Activated CD4-positive, alpha-beta memory T cell treated with anti-CD3 and anti-CD28 coated beads, Interleukin-2, amount 10 ng/mL, durations not matched to agents 7 days and 5 days (primary cell): ENCODE data around the gene EPB41L1. TPM values are rescaled to one million over a fixed set of nuclear protein-coding genes. Genes with fewer than 3 reads are reported as not detected.

Experiments used
- CTCF ChIA-PET: fragments of 350-600 bp; sonication (Branson Sonifier 250); formaldehyde crosslinking; loops from one replicate; lab custom pipeline; 2021; ENCODE audit warnings: antibody characterized with exemption, inconsistent platforms; lab: Charles Lee
- POLR2A ChIA-PET: fragments of 350-600 bp; sonication (Branson Sonifier 250); formaldehyde crosslinking; loops from one replicate; lab custom pipeline; 2021; ENCODE audit warnings: antibody characterized with exemption; lab: Charles Lee
- DNase-seq: peaks from one replicate; pipeline ENCODE4 v3.0.0-alpha.2; 2020
- H3K27ac Mint-ChIP-seq: one replicate; pipeline ENCODE4 v1.8.0; 2021; ENCODE audit warnings: mild to moderate bottlenecking, mixed read lengths
- H3K27me3 Mint-ChIP-seq: one replicate; pipeline ENCODE4 v1.8.0; 2021; ENCODE audit warnings: mixed read lengths
- H3K36me3 Mint-ChIP-seq: one replicate; pipeline ENCODE4 v1.8.0; 2021; ENCODE audit warnings: low read depth, mixed read lengths
- H3K4me1 Mint-ChIP-seq: one replicate; pipeline ENCODE4 v1.8.0; 2021; ENCODE audit warnings: mixed read lengths
- H3K4me3 Mint-ChIP-seq: one replicate; pipeline ENCODE4 v1.8.0; 2021; ENCODE audit warnings: mild to moderate bottlenecking, mixed read lengths
- H3K9me3 Mint-ChIP-seq: one replicate; pipeline ENCODE4 v1.8.0; 2021; ENCODE audit warnings: mixed read lengths
- total RNA-seq, 2 experiments: library from RNA; stranded (reverse); gene quantifications; one replicate each; pipeline ENCODE4 v1.2.3, GENCODE V29; 2021

The EPB41L1 gene
- total RNA-seq, 2 experiments from 2014 or later, result 0.20 TPM; not detected in 1

DNA sequence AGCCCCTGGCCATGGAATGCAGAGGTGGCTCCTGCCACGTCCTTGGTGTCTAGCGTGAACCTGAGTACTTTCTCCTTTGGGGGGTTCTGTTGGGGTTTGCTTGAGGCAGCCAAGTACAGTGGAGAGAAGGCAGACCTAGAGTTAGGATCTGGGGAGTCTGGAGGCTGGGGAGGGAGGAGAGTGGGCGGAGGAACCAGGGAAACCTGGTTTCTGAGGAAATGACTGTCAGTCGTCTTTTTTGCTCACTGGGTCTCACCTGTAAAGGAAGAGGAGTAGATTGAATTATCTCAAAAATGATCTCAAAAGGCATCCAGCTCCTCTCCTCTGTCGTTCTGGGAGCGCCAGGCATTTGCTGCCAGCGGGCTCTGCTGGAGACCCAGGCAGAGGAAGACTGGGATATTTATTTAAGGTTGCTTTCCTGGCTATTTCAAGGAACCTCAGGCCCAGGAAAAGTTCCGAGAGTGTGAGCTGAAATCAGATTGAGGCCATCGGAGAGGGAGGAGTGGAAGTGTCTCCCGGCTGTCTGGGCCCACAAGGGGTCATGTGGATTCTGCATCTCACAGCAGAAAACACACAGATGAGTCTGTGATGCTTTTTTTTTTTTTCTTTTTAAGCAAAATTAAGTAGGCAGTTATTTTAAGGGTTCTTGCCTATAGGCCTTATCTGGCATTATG, 16.1 kb downstream of the EPB41L1 start:
- CTCF ChIA-PET, result no interaction called here

DNA sequence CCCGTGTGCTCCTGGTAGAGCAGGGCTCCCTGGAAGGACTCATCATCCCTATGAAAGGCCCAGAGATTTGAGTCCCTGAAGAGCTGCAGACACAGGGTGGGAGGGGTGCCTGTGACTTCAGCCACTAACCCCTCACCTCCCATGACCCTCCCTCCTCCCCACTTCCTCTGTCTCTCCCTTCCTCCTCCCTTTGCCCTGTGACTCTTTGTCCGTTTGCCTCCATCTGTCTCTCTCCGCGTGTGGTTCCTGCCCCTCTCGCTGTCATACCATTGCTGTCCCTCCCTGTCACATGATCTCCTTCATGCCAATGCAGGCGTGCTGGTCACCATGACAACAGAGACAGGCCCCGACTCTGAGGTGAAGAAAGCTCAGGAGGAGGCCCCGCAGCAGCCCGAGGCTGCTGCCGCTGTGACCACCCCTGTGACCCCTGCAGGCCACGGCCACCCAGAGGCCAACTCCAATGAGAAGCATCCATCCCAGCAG, 19.0 kb downstream of the EPB41L1 start:
- no peak overlapping the region for H3K4me3 Mint-ChIP-seq
- CTCF ChIA-PET, result interaction anchor here (1.7 kb wide), 1 partner anchor 266 kb away, joined by 4 read pairs; no protein-coding TSS in a partner anchor

More for the DNA sequence above, 16.1 kb downstream of the EPB41L1 start:
- POLR2A ChIA-PET, result no interaction called here
- H3K4me1 Mint-ChIP-seq, result peaks cover 3% of the 10 kb centered on the region
- no peak for DNase-seq
- no peak overlapping the region for H3K27ac Mint-ChIP-seq
- H3K27me3 Mint-ChIP-seq, result peaks cover 4% of the 10 kb centered on the region
- no peaks in the 10 kb centered on the region for H3K36me3 Mint-ChIP-seq
- no peak overlapping the region for H3K4me3 Mint-ChIP-seq
- H3K9me3 Mint-ChIP-seq, result no peaks in the 10 kb centered on the region

DNA sequence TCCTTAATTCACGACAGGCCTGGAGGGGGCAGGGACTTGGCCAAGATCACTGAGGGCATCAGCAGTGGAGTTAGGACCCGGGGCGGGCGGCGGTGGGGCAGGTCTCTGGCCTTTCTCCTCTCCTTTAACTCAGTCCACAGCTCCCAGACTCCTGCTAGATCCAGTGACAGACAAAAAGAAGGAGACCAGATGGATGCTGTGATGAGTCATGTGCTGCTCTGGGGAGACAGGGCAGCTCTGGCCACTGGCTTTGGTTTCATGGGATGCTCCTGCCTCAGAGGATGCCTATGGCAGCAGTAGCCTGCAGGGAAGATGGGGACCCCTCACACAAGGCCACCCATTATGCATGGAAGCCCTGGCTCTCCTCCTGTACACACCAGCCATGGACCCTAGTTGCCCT, 20.5 kb downstream of the EPB41L1 start:
- Mint-ChIP-seq H3K27ac (no peak overlapping the region), H3K4me1 (peaks cover 3% of the 10 kb centered on the region), H3K4me3 (no peak overlapping the region), H3K36me3 (no peaks in the 10 kb centered on the region), H3K27me3 (no peaks in the 10 kb centered on the region), H3K9me3 (no peaks in the 10 kb centered on the region)
- CTCF ChIA-PET, result interaction anchor here (1.3 to 1.7 kb wide), 2 partner anchors 182 to 264 kb away, joined by 4 read pairs; no protein-coding TSS in a partner anchor
- no peak for DNase-seq
- POLR2A ChIA-PET, result no interaction called here

More for the DNA sequence above, 19.0 kb downstream of the EPB41L1 start:
- H3K4me1 Mint-ChIP-seq, result peaks cover 3% of the 10 kb centered on the region
- no peaks in the 10 kb centered on the region for H3K9me3 Mint-ChIP-seq
- H3K27ac Mint-ChIP-seq, result no peak overlapping the region
- H3K27me3 Mint-ChIP-seq, result no peaks in the 10 kb centered on the region
- DNase-seq, result no peak
- POLR2A ChIA-PET, result no interaction called here
- H3K36me3 Mint-ChIP-seq, result no peaks in the 10 kb centered on the region

DNA sequence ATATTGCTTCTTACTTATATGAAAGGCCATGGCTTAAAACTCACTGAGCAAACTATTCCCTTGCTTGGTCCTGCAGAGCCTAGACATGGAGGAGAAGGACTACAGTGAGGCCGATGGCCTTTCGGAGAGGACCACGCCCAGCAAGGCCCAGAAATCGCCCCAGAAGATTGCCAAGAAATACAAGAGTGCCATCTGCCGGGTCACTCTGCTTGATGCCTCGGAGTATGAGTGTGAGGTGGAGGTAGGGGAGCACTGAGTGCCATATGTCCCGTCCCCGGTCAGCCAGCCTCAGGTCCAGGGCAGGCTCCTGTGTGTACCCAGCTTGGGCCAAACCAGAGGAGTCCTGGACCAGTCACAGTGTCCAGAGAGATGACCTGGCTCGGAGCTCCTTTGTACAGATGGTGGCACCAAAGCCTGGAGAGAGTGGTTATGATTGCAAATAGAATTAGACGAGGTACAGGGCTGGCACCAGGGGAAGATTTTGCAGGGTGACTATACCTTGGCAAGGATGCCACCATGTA, 21.0 kb downstream of the EPB41L1 start:
- POLR2A ChIA-PET, result no interaction called here
- Mint-ChIP-seq H3K27me3 (no peaks in the 10 kb centered on the region), H3K27ac (no peak overlapping the region), H3K36me3 (no peaks in the 10 kb centered on the region), H3K4me1 (peaks cover 3% of the 10 kb centered on the region), H3K9me3 (no peaks in the 10 kb centered on the region), H3K4me3 (no peak overlapping the region)
- CTCF ChIA-PET, result interaction anchor here (1.7 kb wide), 1 partner anchor 264 kb away, joined by 4 read pairs; no protein-coding TSS in a partner anchor
- DNase-seq, result no peak

DNA sequence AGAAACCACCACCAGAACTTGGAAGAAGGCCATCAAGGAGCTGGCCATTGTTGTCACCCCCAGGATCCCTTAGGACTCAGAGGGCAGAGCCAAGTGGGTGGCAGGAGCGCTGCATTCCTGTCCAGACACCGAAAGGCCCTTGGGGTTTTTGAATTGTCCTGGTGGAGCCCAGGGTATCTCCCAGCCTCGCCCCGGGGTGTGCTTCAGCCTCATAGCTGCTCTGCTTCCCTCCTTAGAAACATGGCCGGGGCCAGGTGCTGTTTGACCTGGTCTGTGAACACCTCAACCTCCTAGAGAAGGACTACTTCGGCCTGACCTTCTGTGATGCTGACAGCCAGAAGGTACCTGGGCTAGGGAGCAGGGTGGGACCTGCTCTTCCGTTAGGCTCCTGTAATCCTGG, 23.2 kb downstream of the EPB41L1 start:
- ChIA-PET CTCF (no interaction called here), POLR2A (no interaction called here)
- DNase-seq, result no peak
- Mint-ChIP-seq H3K4me3 (no peak overlapping the region), H3K4me1 (peaks cover 3% of the 10 kb centered on the region), H3K9me3 (no peaks in the 10 kb centered on the region), H3K27me3 (no peaks in the 10 kb centered on the region), H3K27ac (no peak overlapping the region), H3K36me3 (no peaks in the 10 kb centered on the region)

DNA sequence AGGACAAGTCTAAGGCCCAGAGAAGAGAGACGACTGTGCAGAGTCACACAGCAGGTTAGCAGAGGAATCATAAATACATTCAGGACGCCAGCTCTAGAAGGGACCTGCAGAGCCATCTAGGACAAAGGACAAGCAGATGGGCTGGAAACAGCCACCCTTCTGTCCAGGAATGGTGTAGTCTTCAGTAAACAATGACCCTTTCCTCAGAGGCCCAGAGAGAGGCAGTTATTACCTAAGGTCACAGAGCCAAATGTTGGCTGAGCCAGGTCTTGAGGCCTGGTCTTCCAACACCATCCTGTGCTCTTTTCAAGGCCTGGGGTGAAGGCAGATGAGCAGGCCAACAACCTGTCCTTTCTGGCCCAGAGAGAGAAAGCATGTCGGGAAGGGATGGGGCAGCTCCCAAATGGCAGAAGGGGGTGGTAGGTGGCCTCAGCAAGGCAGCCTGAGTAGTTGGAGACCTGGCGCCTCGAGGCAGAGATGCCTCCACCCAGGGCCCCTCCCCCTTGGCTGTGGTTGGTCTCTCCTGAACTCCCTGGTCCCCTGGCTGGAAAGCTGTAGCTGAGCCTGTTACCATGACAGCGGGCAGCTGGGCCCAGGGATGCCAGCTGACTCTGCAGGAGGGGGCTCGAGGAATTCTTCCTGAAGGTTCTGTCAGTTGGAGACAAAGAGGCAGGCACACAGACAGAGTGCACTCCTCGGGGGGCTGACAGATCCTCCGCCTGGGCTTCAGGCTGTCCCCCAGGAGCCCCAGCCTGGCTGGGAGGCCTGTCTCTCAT, 24.8 kb downstream of the EPB41L1 start:
- ChIA-PET CTCF (no interaction called here), POLR2A (no interaction called here)
- DNase-seq, result no peak
- H3K27me3 Mint-ChIP-seq, result no peaks in the 10 kb centered on the region
- H3K4me1 Mint-ChIP-seq, result no peaks in the 10 kb centered on the region
- no peak overlapping the region for H3K4me3 Mint-ChIP-seq
- H3K9me3 Mint-ChIP-seq, result no peaks in the 10 kb centered on the region
- no peak overlapping the region for H3K27ac Mint-ChIP-seq
- no peaks in the 10 kb centered on the region for H3K36me3 Mint-ChIP-seq

DNA sequence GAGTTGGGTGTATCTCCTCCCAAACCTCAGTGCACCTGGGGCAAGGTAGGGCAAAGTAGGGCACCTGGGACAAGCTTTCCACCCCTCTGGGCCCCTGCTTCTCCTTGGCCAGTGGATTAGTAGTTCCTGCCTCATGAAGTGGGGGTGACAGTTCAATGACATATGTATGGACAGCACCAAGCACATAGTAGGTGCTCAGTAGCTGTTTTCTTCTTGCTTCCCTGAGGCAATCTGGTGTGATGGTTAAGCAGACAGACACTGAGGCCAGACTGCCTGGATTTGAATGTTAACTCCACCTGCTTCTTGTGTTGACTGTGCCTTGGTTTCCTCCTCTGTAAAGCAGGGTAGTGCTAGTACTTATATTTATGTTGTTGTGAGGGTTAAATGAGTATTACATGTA, 25.8 kb downstream of the EPB41L1 start:
- ChIA-PET POLR2A (no interaction called here), CTCF (no interaction called here)
- Mint-ChIP-seq H3K4me3 (no peak overlapping the region), H3K27ac (no peak overlapping the region), H3K4me1 (no peaks in the 10 kb centered on the region), H3K9me3 (no peaks in the 10 kb centered on the region), H3K36me3 (no peaks in the 10 kb centered on the region), H3K27me3 (no peaks in the 10 kb centered on the region)
- DNase-seq, result no peak

DNA sequence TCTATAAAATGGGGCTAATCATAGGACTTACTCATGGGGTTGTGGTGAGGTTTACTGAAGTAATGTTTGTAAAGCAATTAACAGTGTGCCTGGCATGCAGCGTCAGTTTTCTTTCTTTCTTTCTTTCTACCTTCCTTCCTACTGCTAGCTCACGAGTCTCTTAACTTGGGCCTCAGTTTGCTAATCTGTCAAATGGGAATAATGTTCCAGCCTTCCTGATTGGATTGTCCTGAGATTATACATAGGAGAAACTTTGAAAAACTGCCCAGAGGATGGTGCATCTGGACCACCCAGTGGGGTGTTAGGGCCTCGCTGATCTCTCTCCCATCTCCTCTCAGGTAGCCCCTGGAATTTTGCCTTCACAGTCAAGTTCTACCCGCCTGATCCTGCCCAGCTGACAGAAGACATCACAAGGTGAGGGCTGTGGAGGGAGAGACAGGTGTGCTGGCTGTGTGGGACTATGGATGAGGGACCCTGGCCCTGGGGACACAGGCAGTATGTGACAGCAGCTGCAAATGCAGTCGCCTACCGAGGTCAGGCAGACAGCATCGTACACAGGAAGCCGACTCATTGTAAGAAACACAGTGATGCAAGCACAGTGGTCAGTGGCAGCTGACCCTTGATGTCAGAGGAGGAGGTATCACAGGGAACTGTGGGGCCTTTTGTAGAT, 27.5 kb downstream of the EPB41L1 start:
- DNase-seq, result no peak
- H3K36me3 Mint-ChIP-seq, result no peaks in the 10 kb centered on the region
- no peak overlapping the region for H3K27ac Mint-ChIP-seq
- ChIA-PET CTCF (interaction anchor here (1.4 kb wide), 1 partner anchor 189 kb away, joined by 3 read pairs; no protein-coding TSS in a partner anchor), POLR2A (no interaction called here)
- no peaks in the 10 kb centered on the region for H3K9me3 Mint-ChIP-seq
- no peak overlapping the region for H3K4me3 Mint-ChIP-seq
- no peaks in the 10 kb centered on the region for H3K4me1 Mint-ChIP-seq
- H3K27me3 Mint-ChIP-seq, result no peaks in the 10 kb centered on the region

DNA sequence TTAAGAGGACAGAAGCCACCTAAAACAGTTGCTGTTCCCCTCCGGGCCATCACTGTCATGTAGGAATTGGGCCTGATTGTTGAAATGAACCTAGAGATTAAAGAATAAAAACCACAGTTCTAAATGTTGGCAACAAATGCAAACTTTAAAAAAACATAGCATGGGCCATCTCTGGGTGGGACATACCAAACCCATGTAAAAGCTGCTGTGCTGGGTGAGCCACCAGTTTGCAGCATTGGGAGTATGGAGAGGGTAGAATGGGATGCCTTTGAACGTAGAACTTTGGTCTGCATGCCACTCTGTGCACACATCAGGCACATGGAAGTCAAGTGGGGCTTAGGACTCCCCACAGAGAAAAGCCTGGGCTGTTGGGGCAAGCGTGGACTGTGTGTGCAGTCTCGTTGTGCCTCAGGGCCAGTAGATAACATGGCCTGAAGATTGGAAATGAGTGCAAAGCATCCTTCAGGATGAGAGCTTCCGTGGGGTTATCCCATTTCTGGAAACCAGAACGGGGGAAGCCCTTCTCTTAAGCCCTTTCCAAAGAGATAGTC, 28.1 kb downstream of the EPB41L1 start:
- ChIA-PET POLR2A (no interaction called here), CTCF (interaction anchor here (1.0 kb wide), 1 partner anchor 189 kb away, joined by 3 read pairs; no protein-coding TSS in a partner anchor)
- H3K4me1 Mint-ChIP-seq, result no peaks in the 10 kb centered on the region
- no peaks in the 10 kb centered on the region for H3K36me3 Mint-ChIP-seq
- H3K27me3 Mint-ChIP-seq, result no peaks in the 10 kb centered on the region
- H3K27ac Mint-ChIP-seq, result no peak overlapping the region
- DNase-seq, result no peak
- no peaks in the 10 kb centered on the region for H3K9me3 Mint-ChIP-seq
- H3K4me3 Mint-ChIP-seq, result no peak overlapping the region

DNA sequence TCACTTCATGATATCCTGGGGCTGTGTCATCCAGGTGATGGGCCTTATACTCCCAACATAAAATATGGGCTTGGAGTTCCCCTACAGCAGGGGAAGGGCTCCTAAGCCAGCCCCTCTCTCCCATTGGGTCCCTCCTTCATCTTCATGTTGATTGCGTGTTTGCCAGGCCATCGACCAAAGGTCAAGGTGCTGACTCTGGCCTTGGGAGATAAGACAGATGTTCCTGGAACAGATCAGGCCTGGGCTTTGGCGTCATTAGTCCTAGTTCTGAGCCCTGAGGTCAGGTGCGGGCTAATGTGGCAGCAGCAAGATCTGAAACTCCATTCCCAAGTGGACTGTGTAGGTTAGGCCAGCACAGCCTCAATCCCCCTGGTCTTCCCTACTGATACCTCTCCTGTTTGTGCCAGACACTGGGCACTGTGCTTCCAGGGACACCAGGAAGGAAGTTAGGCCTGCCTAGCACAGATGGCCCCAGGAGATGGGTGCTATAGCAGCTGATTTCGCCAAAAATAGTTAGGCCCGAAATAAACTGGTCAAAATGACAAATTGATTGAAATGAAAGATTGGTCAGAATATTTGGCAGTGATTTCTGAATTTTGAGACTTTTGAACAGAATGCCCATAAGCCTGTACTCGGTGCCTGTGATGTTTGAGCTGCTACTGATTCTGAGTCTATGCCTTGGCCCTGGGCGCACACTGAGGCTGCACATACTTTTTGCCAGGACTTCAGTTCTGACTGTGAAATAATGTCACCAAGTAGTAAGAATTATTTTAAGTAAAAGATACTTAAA, 28.8 kb downstream of the EPB41L1 start:
- Mint-ChIP-seq H3K27ac (no peak overlapping the region), H3K27me3 (no peaks in the 10 kb centered on the region), H3K4me1 (no peaks in the 10 kb centered on the region), H3K4me3 (no peak overlapping the region), H3K9me3 (no peaks in the 10 kb centered on the region), H3K36me3 (no peaks in the 10 kb centered on the region)
- CTCF ChIA-PET, result interaction anchor here (0.6 to 1.8 kb wide), 3 partner anchors 17 to 190 kb away, joined by 3 to 4 read pairs (median 3); no protein-coding TSS in a partner anchor
- DNase-seq, result no peak
- POLR2A ChIA-PET, result no interaction called here

DNA sequence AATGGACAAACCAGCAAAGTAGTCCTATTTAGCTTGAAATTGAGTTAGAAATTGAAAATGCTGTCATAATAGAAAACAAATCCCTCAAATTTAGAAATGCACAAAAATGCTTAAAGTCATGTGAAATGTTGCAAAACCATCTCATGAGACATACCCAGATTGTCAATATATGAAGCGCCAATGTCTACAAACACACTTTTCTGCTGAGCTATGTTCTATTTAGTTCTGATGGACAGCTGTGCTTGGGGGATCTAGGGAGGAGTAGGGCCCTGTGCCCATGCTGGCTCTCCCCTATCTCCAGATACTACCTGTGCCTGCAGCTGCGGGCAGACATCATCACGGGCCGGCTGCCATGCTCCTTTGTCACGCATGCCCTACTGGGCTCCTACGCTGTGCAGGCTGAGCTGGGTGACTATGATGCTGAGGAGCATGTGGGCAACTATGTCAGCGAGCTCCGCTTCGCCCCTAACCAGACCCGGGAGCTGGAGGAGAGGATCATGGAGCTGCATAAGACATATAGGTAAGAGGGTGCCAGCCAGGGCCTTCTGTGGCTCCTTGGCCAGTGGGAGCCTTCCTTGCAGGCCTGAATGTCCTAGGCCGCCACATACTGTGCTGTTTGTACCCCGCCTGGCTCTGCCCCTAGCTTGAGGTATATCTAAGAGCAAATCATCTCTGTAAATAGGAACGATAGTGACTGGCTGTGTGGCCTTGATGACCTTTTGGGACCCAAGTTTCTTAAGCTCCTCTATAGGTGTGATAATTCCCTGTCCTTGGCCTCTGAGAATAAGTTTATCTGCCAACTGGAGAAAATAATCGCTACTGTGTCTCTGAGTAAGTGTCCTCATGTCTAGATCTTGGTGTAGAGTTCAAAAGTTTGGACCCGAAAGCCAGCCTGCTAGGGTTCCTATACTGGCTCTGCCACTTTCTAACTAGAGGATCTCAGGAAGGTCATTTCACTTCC, 30.6 kb downstream of the EPB41L1 start:
- H3K36me3 Mint-ChIP-seq, result no peaks in the 10 kb centered on the region
- H3K27ac Mint-ChIP-seq, result no peak overlapping the region
- no peaks in the 10 kb centered on the region for H3K4me1 Mint-ChIP-seq
- H3K4me3 Mint-ChIP-seq, result no peak overlapping the region
- POLR2A ChIA-PET, result no interaction called here
- no peaks in the 10 kb centered on the region for H3K27me3 Mint-ChIP-seq
- CTCF ChIA-PET, result interaction anchor here (0.8 to 1.8 kb wide), 3 partner anchors 15 to 27 kb away, joined by 3 to 5 read pairs (median 3); no protein-coding TSS in a partner anchor
- no peaks in the 10 kb centered on the region for H3K9me3 Mint-ChIP-seq
- no peak for DNase-seq
